Measurements from ENCODE around the gene AATF.

GRCh38 chr17:37088459-37088858 lies 139.7 kb downstream of the AATF start:
- no peak for TF ChIP-seq SP1 (IDR thresholded peaks at IDR 0.05)
- no peak for TF ChIP-seq L3MBTL2 (conservative IDR thresholded peaks at IDR 0.05)
- TF ChIP-seq ARNT (IDR thresholded peaks at IDR 0.05) = no peak
- no peak for TF ChIP-seq PKNOX1 (IDR thresholded peaks at IDR 0.05)
- no peak for TF ChIP-seq FOXK2 (IDR thresholded peaks at IDR 0.05)
- TF ChIP-seq FOXA1 (IDR thresholded peaks at IDR 0.05) = no peak
- TF ChIP-seq HDGF (IDR thresholded peaks at IDR 0.05; ENCODE audit: borderline replicate concordance) = no peak
- TF ChIP-seq SUZ12 (IDR thresholded peaks at IDR 0.05) = no peak
- no peak for TF ChIP-seq ZNF384 (IDR thresholded peaks at IDR 0.05)
